ENCODE data around the gene TMEM218. TPM values are rescaled to one million over a fixed set of nuclear protein-coding genes. Genes with fewer than 3 reads are reported as not detected.
"Not testable (repeated sequence)": the region's sequence is repeated elsewhere in the genome, so short reads cannot be mapped to it uniquely, and the experiment has no call there.

TMEM218 gene
- total RNA-seq, 4 donors from 2014 or later: 9.9 to 19.9 (median 14.6) TPM

GRCh38 chr11:125056931-125057692, 54.3 kb downstream of the TMEM218 start:
- H3K9me3 ChIP-seq: no peaks in the 10 kb centered on the region
- no peak for TF ChIP-seq POLR2AphosphoS5 (IDR thresholded peaks at IDR 0.05)
- TF ChIP-seq CTCF (IDR thresholded peaks at IDR 0.05): no peak
- 90% methylated on average over 5 of the region's 5 CpGs for WGBS
- no peaks in the 10 kb centered on the region for H3K4me1 ChIP-seq
- no peaks in the 10 kb centered on the region for H3K27me3 ChIP-seq
- H3K27ac ChIP-seq: no peak overlapping the region
- H3K36me3 ChIP-seq: no peaks in the 10 kb centered on the region
- DNase-seq (ENCODE audit: low spot score in 2 of 2): no peak
- H3K4me3 ChIP-seq: no peak overlapping the region

GRCh38 chr11:125056111-125056510, 55.3 kb downstream of the TMEM218 start:
- H3K4me3 ChIP-seq; H3K27me3 ChIP-seq; H3K36me3 ChIP-seq; H3K9me3 ChIP-seq; DNase-seq (ENCODE audit: low spot score in 2 of 2); H3K4me1 ChIP-seq; H3K27ac ChIP-seq: not testable (repeated sequence)
- WGBS: 96% methylated on average over 2 of the region's 2 CpGs

GRCh38 chr11:125055107-125055715, 56.2 kb downstream of the TMEM218 start:
- Histone ChIP-seq H3K4me1 (no peaks in the 10 kb centered on the region), H3K4me3 (no peak overlapping the region), H3K9me3 (no peaks in the 10 kb centered on the region), H3K27me3 (no peaks in the 10 kb centered on the region), H3K27ac (peak overlapping the region; percentile 31), H3K36me3 (no peaks in the 10 kb centered on the region)
- TF ChIP-seq POLR2A (IDR thresholded peaks at IDR 0.05): no peak
- TF ChIP-seq POLR2AphosphoS5 (IDR thresholded peaks at IDR 0.05): no peak
- no peak for TF ChIP-seq CTCF (IDR thresholded peaks at IDR 0.05)
- WGBS: 55% methylated on average over 2 of the region's 2 CpGs
- no peak for DNase-seq (ENCODE audit: low spot score in 2 of 2)

- H3K4me3 ChIP-seq: no peak overlapping the region
- no peak overlapping the region for H3K27ac ChIP-seq
- no peaks in the 10 kb centered on the region for H3K36me3 ChIP-seq
- H3K4me1 ChIP-seq: no peaks in the 10 kb centered on the region
- TF ChIP-seq POLR2AphosphoS5 (IDR thresholded peaks at IDR 0.05) (no peak), CTCF (IDR thresholded peaks at IDR 0.05) (no peak), EP300 (IDR thresholded peaks at IDR 0.05) (no peak)
- 78% methylated on average over 1 of the region's 1 CpG for WGBS
- no peaks in the 10 kb centered on the region for H3K27me3 ChIP-seq
- no peak for DNase-seq (ENCODE audit: low spot score in 2 of 2)
- H3K9me3 ChIP-seq: no peaks in the 10 kb centered on the region
Measured at GRCh38 chr11:125053167-125053566, 58.3 kb downstream of the TMEM218 start.

- no peak for DNase-seq (ENCODE audit: low spot score in 2 of 2)
- H3K9me3 ChIP-seq: no peaks in the 10 kb centered on the region
- no peaks in the 10 kb centered on the region for H3K4me1 ChIP-seq
- TF ChIP-seq EP300 (IDR thresholded peaks at IDR 0.05) (no peak), CTCF (IDR thresholded peaks at IDR 0.05) (no peak), POLR2A (IDR thresholded peaks at IDR 0.05) (no peak), POLR2AphosphoS5 (IDR thresholded peaks at IDR 0.05) (no peak)
- no peaks in the 10 kb centered on the region for H3K36me3 ChIP-seq
- no peak overlapping the region for H3K4me3 ChIP-seq
- no peaks in the 10 kb centered on the region for H3K27me3 ChIP-seq
- no peak overlapping the region for H3K27ac ChIP-seq
Measured at GRCh38 chr11:125052047-125052446, 59.4 kb downstream of the TMEM218 start.

All from suprapubic skin (tissue), 4 donors.